Panc1 (cell line): Measurements from ENCODE around the gene DIPK1B.

Experiments
- POLR2AphosphoS5 ChIP-seq: IDR thresholded peaks from 2 replicates; pipeline ENCODE4 v1.6.1; 2012; ENCODE audit warnings: mild to moderate bottlenecking, low read depth, low read length, moderate library complexity
- SIN3A ChIP-seq: IDR thresholded peaks from 2 replicates; pipeline ENCODE4 v1.6.1; 2012; ENCODE audit warnings: low read depth, mild to moderate bottlenecking, low read length, moderate library complexity, borderline replicate concordance; ENCODE audit not compliant: insufficient read depth
- TF ChIP-seq, protein P1 (sequence below): fragments of 450-650 bp; IDR thresholded peaks from 2 replicates; pipeline ENCODE4 v1.5.1; 2017; ENCODE audit warnings: mild to moderate bottlenecking

DNA sequence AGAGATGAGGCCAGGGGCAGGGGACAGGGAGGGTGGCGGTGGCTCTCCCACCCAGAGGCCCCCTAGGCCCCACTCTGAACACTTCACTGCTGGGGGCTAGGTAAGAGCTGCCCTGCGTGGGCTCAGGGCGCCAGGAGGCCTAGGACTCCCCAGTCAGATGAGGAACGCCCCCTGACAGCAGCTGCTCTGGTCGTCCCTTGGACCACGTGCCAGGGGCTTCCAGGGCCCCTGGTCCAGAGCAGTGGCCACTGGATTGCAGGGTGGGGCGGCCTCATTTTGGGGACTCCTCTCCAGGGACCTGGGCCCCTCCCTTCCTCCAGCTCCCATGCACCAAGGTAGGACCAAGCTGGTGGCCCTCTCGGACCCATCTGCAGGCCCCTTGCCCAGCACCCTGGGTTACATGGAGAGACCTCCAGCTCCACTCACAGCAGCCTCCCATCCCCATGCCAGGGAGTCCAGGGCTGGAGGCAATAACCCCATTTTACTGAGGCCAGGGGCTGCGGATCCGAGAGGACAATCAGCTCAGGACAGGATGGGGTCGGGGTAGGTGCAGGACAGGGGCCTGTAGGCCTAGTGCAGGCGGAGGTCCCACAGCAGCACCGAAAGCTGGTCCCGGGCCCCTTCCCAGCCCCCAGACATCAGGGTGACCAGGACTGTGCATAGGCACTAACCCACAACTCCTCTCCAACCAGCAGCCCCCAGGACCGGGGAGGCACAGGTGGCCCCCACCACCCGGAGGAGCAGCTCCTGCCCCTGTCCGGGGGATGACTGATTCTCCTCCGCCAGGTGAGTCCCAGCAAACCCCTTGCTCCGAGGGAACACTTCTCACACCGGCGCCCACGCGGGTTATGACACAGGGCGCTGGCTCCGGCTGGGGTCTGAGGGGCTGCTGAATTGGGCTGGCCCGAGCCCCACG is 48.1 kb upstream of the DIPK1B start:
- TF ChIP-seq, protein P1, sequence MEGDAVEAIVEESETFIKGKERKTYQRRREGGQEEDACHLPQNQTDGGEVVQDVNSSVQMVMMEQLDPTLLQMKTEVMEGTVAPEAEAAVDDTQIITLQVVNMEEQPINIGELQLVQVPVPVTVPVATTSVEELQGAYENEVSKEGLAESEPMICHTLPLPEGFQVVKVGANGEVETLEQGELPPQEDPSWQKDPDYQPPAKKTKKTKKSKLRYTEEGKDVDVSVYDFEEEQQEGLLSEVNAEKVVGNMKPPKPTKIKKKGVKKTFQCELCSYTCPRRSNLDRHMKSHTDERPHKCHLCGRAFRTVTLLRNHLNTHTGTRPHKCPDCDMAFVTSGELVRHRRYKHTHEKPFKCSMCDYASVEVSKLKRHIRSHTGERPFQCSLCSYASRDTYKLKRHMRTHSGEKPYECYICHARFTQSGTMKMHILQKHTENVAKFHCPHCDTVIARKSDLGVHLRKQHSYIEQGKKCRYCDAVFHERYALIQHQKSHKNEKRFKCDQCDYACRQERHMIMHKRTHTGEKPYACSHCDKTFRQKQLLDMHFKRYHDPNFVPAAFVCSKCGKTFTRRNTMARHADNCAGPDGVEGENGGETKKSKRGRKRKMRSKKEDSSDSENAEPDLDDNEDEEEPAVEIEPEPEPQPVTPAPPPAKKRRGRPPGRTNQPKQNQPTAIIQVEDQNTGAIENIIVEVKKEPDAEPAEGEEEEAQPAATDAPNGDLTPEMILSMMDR: no peak
- TF ChIP-seq POLR2AphosphoS5 (no peak), SIN3A (no peak)
